ENCODE measurements around the gene MYOCD.

Gene MYOCD

GRCh38 chr17:12671906-12672305 lies 6.2 kb downstream of the MYOCD start:
- in situ Hi-C loops (cut with MboI; ENCODE audit: low sequenced_read_pairs, unreplicated experiment) = no loop called here

DNA sequence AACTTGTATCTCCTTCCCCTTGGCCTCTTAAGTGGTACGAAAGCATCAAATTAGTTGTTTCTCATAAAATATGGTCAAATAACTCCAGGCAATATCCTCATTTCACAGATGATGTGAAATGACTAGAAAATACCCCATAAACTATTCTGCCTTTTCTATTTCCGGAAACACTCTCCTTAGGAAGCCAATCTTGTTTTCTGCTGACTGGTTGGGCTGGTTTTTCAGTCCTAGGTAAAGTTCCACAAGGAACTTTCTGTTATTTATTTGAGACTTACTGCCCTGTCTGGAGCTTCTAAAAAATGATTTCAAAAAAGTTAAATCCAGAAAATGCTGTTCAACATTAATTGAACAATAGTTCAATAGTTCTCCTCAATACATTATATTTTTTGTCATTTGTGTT lies 7.3 kb downstream of the MYOCD start:
- DNase-seq (ENCODE audit: low spot score) = no peak
- no peak for TF ChIP-seq CTCF (IDR thresholded peaks at IDR 0.05; ENCODE audit: borderline replicate concordance, control extremely low read depth, extremely low read depth, insufficient read depth, missing control alignments)
- in situ Hi-C loops (cut with MboI; ENCODE audit: low sequenced_read_pairs, unreplicated experiment) = no loop called here

More at GRCh38 chr17:12671906-12672305, 6.2 kb downstream of the MYOCD start:
- no peak for TF ChIP-seq CTCF (IDR thresholded peaks at IDR 0.05; ENCODE audit: borderline replicate concordance, control extremely low read depth, extremely low read depth, insufficient read depth, missing control alignments)
- no peak for DNase-seq (ENCODE audit: low spot score)

DNA sequence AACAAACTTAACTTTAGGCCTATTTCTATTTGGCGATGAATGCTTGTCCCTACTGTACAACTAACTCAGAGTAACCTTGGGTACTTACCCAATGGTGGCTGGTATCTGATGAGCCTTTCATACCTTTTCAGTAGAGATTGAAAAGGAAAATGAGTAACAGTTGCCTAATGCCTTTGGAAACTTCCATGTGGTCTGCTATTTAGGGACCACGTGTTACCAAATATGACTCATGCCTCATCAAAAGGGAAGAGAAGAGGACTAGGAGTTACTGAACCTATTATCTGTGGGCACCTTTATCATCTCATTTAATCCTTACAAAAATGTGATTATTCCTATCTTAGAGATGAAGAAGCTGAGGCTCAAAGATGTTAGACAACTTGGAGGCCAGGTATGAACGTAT lies 8.1 kb downstream of the MYOCD start:
- in situ Hi-C loops (cut with MboI; ENCODE audit: low sequenced_read_pairs, unreplicated experiment) = no loop called here
- DNase-seq (ENCODE audit: low spot score) = no peak
- no peak for TF ChIP-seq CTCF (IDR thresholded peaks at IDR 0.05; ENCODE audit: borderline replicate concordance, control extremely low read depth, extremely low read depth, insufficient read depth, missing control alignments)

- no peak for DNase-seq (ENCODE audit: low spot score)
- no peak for TF ChIP-seq CTCF (IDR thresholded peaks at IDR 0.05; ENCODE audit: borderline replicate concordance, control extremely low read depth, extremely low read depth, insufficient read depth, missing control alignments)
- in situ Hi-C loops (cut with MboI; ENCODE audit: low sequenced_read_pairs, unreplicated experiment) = no loop called here
Observed at GRCh38 chr17:12680407-12680897, 14.8 kb downstream of the MYOCD start.

GRCh38 chr17:12680993-12681392 lies 15.3 kb downstream of the MYOCD start:
- no peak for DNase-seq (ENCODE audit: low spot score)
- in situ Hi-C loops (cut with MboI; ENCODE audit: low sequenced_read_pairs, unreplicated experiment) = no loop called here

DNA sequence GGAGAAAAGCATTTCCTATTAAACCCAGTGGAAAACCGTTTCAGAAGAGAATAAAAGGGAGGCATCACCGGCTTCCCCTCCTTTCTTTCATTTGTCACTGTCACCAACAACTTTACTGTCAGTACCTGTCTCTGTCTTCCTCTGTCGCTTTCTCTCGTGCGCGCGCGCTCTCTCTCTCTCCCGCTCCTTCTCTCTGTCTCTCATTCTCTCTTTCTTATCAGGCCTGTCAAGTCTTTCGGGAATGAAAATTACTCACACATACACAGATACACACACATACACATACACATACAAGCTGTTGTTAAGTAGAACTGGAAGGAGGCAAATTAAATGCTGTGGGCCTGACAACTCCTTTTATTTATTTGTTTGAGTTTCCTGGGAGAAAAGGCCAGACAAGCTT lies 17.6 kb downstream of the MYOCD start:
- no peak for TF ChIP-seq CTCF (IDR thresholded peaks at IDR 0.05; ENCODE audit: borderline replicate concordance, control extremely low read depth, extremely low read depth, insufficient read depth, missing control alignments)
- DNase-seq (ENCODE audit: low spot score) = no peak
- in situ Hi-C loops (cut with MboI; ENCODE audit: low sequenced_read_pairs, unreplicated experiment) = no loop called here

More at GRCh38 chr17:12680993-12681392, 15.3 kb downstream of the MYOCD start:
- no peak for TF ChIP-seq CTCF (IDR thresholded peaks at IDR 0.05; ENCODE audit: borderline replicate concordance, control extremely low read depth, extremely low read depth, insufficient read depth, missing control alignments)

DNA sequence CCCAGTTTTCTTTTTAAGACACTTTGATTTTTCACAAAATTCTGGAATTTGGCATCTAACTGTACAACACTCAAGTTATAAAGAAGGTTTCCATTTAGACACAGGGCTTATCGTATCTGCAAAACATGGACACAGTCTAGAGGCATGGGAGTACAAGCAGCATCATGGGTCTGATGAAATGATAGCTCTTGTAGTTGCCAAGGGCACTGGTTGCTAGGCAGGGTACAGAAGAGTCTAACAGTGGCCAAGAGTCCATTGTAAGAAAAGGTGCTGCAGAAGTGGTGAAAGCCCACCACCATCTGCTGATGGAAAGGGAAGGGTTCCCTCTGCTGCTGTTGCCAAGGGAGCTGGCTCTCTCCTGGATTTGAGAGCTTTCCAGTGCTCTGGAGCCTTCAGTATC lies 20.8 kb downstream of the MYOCD start:
- in situ Hi-C loops (cut with MboI; ENCODE audit: low sequenced_read_pairs, unreplicated experiment) = no loop called here
- no peak for TF ChIP-seq CTCF (IDR thresholded peaks at IDR 0.05; ENCODE audit: borderline replicate concordance, control extremely low read depth, extremely low read depth, insufficient read depth, missing control alignments)
- DNase-seq (ENCODE audit: low spot score) = no peak
